CD4-positive, alpha-beta T cell treated with Interleukin-6 at 100 ng/mL for 8 hours (primary cell): ENCODE data around the gene TMEM95.
A peak's percentile ranks its signal among the peaks of the same experiment; 100 is the strongest.
"Not testable (repeated sequence)": the region's sequence is repeated elsewhere in the genome, so short reads cannot be mapped to it uniquely, and the experiment has no call there.

Experiments used
- DNase-seq: peaks from one replicate; pipeline ENCODE4 v3.0.0-alpha.2; 2020; ENCODE audit warnings: mixed read lengths, low spot score

The TMEM95 gene

DNA sequence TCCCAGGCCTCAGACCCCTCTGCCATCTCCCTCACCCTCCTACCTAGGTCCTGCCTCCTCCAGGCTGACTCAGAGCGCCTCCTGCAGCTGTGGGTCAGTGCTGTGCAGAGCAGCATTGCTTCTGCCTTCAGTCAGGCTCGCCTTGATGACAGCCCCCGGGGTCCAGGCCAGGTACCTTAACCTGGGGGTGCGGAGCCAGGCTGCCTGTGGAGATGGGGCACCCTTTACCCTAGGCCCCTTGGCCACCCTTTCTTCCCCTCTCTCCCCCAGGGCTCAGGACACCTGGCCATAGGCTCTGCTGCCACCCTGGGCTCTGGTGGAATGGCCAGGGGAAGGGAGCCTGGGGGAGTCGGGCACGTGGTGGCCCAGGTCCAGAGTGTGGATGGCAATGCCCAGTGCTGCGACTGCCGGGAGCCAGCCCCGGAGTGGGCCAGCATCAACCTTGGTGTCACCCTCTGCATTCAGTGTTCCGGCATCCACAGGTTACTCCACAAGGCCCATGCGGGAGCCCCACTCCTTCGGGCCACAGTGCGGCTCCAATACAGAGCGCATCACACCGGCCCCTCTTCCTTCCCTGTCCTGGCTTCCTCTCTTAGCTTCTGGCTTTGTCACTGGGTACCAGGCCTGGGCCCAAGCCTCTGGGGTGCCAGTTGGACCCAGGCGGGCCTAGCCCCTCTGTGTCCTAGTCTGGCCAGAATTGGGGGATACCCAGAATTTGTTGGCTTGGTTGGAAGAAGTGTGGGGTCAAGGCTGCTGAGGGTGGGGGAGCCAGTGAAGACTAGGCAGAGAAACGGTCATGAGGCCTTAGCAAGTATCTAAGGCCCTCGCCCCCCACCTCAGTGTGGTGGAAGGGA, 8.0 kb upstream of the TMEM95 start:
- no peak for DNase-seq

DNA sequence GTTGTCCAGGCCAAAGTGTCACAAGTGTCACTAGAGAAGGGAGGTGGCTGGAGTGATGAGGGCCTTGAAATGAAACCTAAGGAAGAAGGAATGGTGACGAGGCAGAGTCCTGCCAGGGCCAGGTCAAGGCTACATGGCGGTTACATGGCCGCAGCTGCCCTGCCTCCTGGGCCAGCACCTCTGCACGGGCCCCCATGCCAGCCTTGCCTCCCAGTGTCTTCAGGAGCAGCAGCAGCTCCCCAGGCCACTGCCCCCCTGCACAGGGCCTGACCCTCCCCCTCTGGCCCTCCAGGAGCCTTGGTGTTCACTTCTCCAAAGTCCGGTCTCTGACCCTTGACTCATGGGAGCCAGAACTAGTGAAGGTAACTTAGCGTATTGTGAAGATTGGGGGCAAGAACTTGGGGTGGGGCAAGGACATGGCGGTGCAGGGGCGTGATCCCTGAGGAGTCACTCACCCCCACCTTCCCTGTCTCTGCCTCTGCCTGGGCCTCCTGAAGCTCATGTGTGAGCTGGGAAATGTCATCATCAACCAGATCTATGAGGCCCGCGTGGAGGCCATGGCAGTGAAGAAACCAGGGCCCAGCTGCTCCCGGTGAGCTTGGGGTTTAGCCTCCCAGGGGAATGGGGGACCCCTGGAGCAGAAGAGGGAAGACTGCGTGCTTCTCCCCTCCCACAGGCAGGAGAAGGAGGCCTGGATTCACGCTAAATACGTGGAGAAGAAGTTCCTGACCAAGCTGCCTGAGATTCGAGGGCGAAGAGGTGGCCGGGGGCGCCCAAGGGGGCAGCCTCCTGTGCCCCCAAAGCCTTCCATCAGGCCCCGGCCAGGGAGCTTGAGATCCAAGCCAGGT, 7.1 kb upstream of the TMEM95 start:
- DNase-seq, result no peak

- no peak for DNase-seq
Observed at GRCh38 chr17:7348478-7349242, 6.3 kb upstream of the TMEM95 start.

- DNase-seq, result peak; percentile 68
Observed at GRCh38 chr17:7351665-7352502, 3.1 kb upstream of the TMEM95 start, which contains the start of gene KCTD11. Gene KCTD11 (plus strand): TSS chr17:7352162.

- DNase-seq, result no peak
Observed at GRCh38 chr17:7352503-7352889, 2.5 kb upstream of the TMEM95 start.

GRCh38 chr17:7352910-7353635, 1.9 kb upstream of the TMEM95 start:
- DNase-seq, result no peak

DNA sequence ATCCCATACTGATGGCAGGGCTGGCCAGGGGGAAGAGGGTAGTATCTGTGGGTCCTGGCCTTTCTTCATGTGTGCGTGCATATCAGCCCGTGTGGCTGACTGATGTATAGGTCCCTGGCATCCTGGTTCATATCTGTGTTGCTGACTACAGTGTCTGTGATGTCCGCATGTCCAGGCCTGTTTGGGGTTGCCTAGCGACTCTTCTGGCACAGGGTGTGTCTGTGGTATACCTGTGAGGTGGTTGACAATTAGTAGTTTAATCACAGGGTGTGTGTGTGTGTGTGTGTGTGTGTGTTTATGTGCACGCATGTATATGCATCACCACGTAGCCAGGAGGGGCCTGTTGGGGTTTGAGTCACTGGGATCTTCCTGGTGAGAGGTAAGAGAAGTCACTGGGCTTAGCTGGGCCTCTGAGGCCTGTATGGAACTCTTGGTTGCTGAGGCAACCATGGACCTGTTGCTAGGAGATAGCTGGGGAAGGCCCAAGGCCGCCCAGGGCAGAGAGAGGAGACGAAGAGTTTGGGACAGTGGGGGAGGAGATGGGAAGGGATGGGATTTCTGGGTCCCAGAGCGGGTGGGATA, 603 bp upstream of the TMEM95 start:
- no peak for DNase-seq

- no peak for DNase-seq
Observed at GRCh38 chr17:7355573-7355972, 617 bp downstream of the TMEM95 start.

- peak; percentile 87 for DNase-seq
Observed at GRCh38 chr17:7356072-7356549, 1.2 kb downstream of the TMEM95 start.

DNA sequence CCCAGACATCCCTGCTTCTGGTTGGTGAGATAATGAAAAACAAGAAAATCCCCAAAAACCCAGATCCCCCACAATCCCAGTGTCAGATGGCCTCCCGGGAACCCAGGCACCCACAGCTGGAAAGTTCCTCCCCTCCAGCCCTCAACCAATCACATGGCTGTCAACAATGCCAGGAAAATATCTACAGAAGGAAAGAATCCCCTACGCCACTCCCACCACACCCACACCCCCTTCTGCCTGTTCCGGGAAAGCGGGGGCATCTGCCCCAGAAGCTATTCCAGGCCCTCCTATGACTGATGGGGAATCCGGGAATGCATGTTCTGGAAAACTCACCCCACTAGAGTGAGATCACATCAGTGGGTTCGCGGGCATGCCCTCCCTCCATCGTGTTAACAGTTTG, 1.8 kb downstream of the TMEM95 start:
- DNase-seq, result no peak

DNA sequence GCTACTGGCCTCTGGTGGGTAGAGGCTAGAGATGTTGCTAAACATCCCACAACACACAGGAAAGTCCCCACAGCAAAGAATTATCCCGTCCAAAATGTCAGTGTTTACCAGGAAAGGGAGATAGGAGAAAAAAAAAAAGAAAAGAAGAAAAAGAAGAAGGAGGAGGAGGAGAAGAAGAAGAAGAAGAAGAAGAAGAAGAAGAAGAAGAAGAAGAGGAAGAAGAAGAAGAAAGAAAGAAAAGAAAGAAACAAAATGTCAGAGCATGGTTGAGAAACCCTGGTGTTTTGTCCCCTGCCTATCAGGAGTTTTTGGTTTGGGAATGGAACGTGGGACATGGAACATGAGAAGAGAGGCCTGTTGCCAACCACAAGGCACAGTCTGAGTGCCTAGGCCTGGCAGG, 2.4 kb downstream of the TMEM95 start:
- no peak for DNase-seq

GRCh38 chr17:7361906-7362305, 7.0 kb downstream of the TMEM95 start:
- no peak for DNase-seq

- DNase-seq, result no peak
Observed at GRCh38 chr17:7363311-7363710, 8.4 kb downstream of the TMEM95 start.

DNA sequence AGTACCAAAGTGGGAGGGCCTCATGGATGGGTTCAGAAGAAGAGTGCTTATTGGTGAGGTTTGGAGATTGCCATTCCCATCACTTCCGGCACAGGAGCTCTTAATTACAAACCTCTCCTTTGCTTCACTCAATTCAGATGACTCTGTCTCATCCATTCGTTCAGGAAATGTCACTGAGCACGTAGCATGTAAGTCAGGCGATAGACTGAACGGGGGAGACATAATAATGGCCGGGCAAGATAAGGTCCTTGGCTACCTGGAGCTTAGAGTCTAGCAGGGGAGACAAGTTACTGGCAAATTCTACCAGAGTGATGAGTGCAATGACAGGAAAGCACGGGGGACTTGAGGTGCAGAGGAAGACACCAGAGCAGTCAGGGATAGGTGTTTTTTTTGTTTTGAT, 11.0 kb downstream of the TMEM95 start:
- not testable (repeated sequence) for DNase-seq

DNA sequence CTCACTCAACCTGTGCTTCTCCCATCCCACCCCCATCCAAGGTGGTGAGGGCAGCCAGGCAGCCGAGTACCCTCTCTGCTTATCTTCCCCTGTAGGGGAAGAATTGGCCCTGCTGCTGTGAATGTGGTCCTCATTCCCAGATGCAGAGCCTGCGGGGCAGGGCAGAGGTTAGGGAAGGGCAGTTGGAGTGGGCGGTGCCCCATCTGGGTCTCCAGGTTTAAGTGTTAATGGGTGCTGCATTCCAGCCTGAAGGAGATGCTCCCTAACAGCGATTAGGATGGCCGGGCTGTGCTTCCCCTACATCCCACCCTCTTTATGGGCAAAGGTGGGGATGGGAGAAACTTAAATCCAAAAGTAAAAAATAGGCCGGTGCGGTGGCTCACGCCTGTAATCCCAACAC, 12.1 kb downstream of the TMEM95 start:
- no peak for DNase-seq

DNA sequence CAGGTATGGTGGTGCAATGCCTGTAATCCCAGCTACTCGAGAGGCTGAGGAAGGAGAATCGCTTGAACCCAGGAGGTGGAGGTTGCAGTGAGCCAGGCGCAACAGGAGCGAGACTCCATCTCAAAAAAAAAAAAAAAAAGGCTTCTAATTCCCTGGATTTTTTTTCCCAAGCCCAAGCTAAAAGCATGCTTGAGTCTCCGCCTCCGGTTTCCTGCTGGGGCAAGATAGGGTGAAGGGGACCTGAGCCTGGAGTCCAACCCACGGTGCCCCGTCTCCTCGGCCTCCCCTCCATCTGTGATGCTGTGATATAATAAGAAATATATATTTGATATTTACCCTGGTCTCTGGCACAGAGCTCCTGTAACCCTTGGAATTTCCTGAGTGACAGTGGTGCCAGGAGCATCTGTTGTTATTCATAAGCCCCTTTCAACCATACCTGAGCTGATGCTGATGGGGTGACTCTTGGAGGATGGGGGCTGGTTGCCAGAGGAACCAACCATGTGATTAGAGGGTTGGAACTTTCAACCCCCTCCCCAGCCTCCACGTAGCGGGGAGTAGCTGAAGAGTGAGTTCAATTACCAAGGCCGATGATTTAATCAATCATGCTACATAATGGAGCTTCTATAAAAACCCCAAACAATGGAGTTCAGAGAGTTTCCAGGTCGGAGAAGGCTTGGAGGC, 13.1 kb downstream of the TMEM95 start:
- DNase-seq, result no peak

DNA sequence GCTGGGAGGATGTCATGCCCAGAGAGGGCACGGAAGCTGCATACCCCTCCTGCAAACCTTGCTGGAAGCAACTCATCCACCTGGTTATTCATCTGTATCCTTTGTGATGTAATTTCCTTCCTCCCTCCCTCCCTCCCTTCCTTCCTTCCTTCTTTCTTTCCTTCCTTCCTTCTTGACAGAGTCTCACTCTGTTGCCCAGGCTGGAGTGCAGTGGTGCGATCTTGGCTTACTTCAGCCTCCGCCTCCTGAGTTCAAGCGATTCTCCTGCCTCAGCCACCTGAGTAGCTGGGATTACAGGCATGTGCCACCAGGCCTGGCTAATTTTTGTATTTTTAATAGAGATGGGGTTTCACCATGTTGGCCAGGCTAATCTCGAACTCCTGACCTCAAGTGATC, 13.6 kb downstream of the TMEM95 start:
- DNase-seq, result not testable (repeated sequence)

GRCh38 chr17:7369825-7370224, 14.9 kb downstream of the TMEM95 start:
- DNase-seq, result no peak

DNA sequence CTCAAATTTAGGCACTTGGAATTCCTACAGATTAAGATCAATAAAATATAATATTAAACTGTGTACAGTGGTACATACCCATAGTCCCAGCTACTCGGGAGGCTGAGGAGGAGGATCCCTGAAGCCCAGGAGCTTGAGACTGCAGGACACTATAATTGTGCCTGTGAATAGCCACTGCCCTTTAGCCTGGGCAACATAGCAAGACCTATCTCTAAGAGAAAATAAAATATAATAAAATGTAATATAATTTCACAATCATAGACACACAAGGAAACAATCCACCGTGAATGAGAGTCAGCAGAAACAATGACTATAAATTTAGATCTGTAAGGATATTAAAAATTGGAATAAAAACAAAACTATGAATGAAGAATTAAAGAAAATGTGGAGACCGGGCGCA, 15.9 kb downstream of the TMEM95 start:
- DNase-seq, result no peak

- no peak for DNase-seq
Observed at GRCh38 chr17:7374353-7374752, 19.4 kb downstream of the TMEM95 start.
